GM21576 (cell line): ENCODE measurements around the gene RFLNA.

Source experiments
- ATAC-seq: cut with Tn5 transposase; IDR thresholded peaks from one replicate; pipeline ENCODE4 v1.9.1; 2021; ENCODE audit warnings: mild to moderate bottlenecking, moderate library complexity; ENCODE audit not compliant: unreplicated experiment

Gene RFLNA

GRCh38 chr12:124335426-124336183 lies 40.7 kb downstream of the RFLNA start:
- ATAC-seq: no peak

GRCh38 chr12:124336184-124336437 lies 41.2 kb downstream of the RFLNA start:
- no peak for ATAC-seq

GRCh38 chr12:124336742-124337520 lies 42.0 kb downstream of the RFLNA start:
- ATAC-seq: no peak

GRCh38 chr12:124337622-124338021 lies 42.7 kb downstream of the RFLNA start:
- ATAC-seq: no peak

DNA sequence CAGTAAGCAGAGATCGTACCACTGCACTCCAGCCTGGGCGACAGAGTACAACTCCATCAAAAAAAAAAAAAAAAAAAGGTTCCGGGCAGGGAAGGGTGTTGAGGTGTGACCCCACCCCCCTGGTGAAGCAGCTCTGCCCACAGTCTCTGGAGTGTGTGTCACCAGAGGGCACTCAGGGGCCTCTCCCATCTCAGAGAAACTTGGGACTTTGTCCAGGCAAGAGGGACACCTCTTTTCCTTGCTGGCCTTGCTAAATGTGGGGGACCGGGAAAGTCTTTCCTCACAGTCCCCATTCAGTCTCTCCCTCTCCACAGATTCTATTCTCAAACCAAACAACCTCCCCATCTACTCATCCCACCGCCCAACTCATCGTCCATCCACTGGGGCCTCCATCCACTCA lies 43.6 kb downstream of the RFLNA start:
- ATAC-seq: no peak

DNA sequence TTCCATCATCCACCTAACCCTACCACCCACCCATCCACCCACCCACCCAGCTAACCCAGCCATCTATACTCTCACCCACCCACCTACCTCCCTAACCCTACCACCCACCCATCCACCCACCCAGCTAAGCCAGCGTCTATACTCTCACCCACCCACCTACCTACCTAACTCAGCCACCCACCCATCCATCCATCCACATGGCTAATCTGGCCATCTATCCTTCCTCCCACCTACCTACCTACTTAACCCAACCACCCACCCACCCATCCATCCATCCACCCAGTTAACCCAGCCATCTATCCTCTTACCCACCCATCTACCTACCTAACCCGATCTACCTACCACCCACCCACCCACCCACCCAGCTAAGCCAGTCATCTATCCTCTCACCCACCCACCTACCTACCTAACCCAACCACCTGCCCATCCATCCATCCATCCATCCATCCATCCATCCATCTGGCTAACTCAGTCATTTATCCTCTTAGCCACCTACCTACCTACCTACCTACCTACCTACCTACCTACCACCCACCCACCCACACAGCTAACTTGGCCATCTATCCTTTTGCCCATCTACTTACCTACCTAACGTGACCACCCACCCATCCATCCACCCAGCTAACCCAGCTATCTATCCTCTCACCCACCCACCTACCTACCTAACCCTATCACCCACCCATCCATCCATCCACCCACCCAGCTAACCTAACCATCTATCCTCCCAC lies 44.1 kb downstream of the RFLNA start:
- no peak for ATAC-seq

DNA sequence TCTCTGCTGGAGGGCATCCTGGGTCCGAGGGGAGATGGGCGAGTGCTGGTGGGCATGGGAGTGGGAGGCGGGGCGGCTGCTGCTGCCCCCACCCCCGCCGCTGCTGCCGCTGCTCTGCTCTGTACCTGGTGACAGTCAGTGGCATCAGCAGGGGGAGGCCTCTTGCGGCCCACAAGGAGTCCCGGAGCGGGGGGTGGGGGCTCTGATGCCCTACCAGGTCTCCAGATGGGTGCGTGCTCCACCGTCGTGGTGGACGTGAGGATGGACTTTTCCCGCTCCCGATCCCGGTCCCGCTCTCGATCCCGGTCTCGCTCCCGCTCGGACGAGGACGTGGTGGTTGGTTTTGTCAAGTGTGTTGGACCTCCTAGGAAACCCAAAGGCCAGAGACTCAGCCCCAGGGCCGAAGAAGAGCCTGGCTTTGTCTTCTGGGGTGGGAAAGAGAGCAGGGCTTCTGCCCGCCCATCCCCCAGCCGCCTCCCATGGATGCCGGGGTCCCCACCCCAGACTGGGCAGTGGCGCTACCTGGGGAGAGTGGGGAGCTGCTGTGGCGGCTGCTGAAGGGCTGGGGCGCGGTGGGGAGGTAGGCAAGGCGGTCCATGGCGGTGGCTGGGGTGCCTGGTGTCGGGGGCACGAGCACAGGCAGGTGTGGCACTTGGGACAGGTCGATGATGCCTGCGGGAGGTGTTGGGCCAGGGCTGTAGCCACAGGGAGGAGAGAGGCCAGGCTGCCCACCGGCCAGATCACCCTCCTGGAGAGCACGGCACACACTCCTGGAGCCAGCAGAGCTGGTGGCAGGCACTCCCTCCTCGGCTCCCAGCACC lies 45.4 kb downstream of the RFLNA start:
- no peak for ATAC-seq

- no peak for ATAC-seq
Measured at GRCh38 chr12:124341645-124342069, 46.8 kb downstream of the RFLNA start.

DNA sequence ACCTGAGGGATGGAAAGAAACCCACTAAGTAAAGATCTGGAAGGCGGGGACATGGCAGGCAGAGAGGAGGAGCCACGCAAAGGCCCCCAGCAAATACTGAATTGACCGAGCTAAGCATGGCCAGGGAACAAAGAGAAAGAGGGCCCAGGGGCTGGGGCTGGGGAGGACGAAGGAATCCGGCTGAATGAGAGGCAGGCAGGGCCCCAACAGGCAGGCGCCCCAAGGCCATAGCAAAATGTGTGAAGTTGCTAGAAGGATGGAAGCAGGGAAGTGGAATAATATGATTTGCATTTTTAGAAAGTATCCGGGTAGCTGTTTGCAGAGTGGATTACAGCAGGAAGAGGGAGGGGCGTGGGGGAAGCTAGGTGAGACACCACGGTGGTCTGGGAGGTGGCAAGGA lies 49.1 kb downstream of the RFLNA start:
- no peak for ATAC-seq

GRCh38 chr12:124344526-124344925 lies 49.6 kb downstream of the RFLNA start:
- no peak for ATAC-seq

DNA sequence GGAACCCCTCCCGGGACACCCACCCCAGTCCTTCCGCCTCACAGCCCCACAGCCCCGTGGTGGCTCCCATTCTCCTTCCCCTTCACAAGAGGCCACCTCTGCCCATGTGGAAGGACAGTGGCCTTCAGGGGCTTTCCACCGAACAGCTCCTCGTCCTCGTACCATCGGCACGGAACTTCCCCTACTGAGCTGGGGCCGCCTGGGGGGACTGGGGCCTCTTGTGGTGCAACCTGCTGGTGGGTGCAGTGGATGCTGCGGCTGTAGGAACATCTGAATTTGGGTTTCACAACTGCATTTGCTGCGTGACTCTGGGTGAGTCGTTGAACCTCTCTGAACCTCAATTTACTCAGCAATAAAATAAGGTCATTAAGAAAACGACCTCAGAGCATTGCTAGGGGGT lies 50.9 kb downstream of the RFLNA start:
- ATAC-seq: no peak

- no peak for ATAC-seq
Measured at GRCh38 chr12:124346425-124347168, 51.7 kb downstream of the RFLNA start.

- ATAC-seq: no peak
Measured at GRCh38 chr12:124347335-124347734, 52.4 kb downstream of the RFLNA start.

GRCh38 chr12:124347805-124348658 lies 53.1 kb downstream of the RFLNA start:
- ATAC-seq: no peak

DNA sequence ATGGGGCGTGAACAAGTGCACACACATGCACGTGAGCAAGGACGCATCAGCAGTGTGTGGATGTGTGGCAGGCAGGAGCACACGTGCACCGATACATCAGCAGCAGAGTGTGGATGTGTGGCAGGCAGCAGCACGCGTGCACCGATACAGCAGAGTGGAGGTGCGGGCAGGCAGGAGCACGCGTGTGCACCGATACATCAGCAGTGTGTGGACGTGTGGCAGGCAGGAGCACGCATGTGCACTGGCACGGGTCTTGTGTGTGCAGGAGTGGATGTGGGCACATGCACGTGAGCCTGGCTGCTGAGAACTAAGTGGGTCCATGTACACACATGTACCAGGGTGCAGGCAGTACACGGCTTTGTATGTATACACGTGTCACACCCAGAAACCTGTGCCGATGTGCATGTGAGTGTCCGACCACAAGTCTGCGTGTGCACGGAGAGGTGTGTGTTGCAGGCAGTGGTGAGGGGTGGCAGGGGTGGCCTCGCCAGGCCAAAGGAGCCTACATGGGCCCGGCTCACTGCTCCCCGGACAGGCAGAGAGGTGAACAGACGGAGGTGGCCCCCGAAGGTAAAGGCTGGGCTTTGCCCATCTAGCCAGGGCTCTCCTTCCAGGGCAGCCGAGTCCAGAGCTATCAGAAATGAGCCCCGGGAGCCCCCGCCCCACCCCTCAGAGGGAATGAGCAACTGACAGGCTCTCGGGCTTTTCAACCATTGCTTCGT lies 53.9 kb downstream of the RFLNA start:
- no peak for ATAC-seq

- no peak for ATAC-seq
Measured at GRCh38 chr12:124350491-124350890, 55.6 kb downstream of the RFLNA start.

DNA sequence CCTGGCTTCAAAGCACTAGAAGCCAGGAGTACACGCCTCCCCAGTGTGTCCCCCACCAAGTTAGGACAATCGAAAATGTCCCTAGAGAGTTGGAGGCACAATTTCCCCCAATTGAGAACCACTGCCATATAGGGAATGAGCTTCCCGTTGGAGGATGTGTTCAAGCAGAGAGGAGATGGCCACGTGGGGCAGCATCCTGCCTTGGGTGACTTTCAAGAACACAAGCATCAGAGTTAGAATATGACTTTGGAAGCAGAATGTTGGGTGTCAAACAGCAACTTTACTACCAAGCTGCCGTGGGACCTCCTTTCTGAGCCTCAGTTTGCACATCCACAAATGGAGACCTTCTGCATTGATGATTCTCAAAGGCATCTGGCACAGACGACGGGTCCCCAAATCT lies 56.5 kb downstream of the RFLNA start:
- no peak for ATAC-seq

- ATAC-seq: no peak
Measured at GRCh38 chr12:124352257-124352656, 57.4 kb downstream of the RFLNA start.

- no peak for ATAC-seq
Measured at GRCh38 chr12:124352839-124353238, 57.9 kb downstream of the RFLNA start.
